Hepatocyte (in vitro differentiated cells): ENCODE data around the gene ATG13.

Source experiments
- CTCF ChIP-seq: fragments of 200-600 bp; sonication (generic); IDR thresholded peaks from 2 replicates; pipeline ENCODE4 v1.5.1; 2016; ENCODE audit warnings: antibody characterized with exemption, mild to moderate bottlenecking; ENCODE audit not compliant: poor library complexity
- EZH2 ChIP-seq: fragments of 200-600 bp; sonication (generic); IDR thresholded peaks from 2 replicates; pipeline ENCODE4 v1.6.1; 2016; ENCODE audit warnings: antibody characterized with exemption, mild to moderate bottlenecking, borderline replicate concordance
- EZH2phosphoT487 ChIP-seq: fragments of 200-600 bp; sonication (generic); IDR thresholded peaks from one replicate; pipeline ENCODE4 v1.6.1; 2018; ENCODE audit warnings: antibody characterized with exemption, mild to moderate bottlenecking, low read depth, moderate library complexity; ENCODE audit not compliant: unreplicated experiment, severe bottlenecking

- TF ChIP-seq EZH2phosphoT487 (no peak), EZH2 (no peak), CTCF (no peak)
Measured at GRCh38 chr11:46632502-46632901, 15.1 kb downstream of the ATG13 start.
